Neutrophil (primary cell): ENCODE results near the gene HOGA1.

Experiments used
- H3K27ac ChIP-seq: fragments of 200-600 bp; sonication (generic); 2 replicates; pipeline ENCODE4 v1.5.1; 2016; ENCODE audit warnings: mild to moderate bottlenecking, moderate library complexity
- H3K27me3 ChIP-seq: fragments of 200-600 bp; sonication (generic); 2 replicates; pipeline ENCODE4 v1.6.0; 2016; ENCODE audit warnings: mild to moderate bottlenecking
- H3K36me3 ChIP-seq: fragments of 200-600 bp; sonication (generic); 2 replicates; pipeline ENCODE4 v1.5.1; 2017
- H3K4me1 ChIP-seq, 2 experiments: fragments of 200-600 bp in 1 of 2; sonication (generic) in 1 of 2; 1 replicate in 1 of 2; 2 replicates in 1 of 2; pipeline versions ENCODE4 v1.5.1 to v1.6.1; 2013 to 2016; ENCODE audit warnings: low read depth in 1 of 2, low read length in 1 of 2, mild to moderate bottlenecking in 1 of 2, moderate library complexity in 1 of 2; ENCODE audit not compliant: control insufficient read depth in 1 of 2, insufficient read depth in 1 of 2
- H3K4me3 ChIP-seq, 2 experiments: fragments of 200-600 bp in 1 of 2; sonication (generic) in 1 of 2; 1 replicate in 1 of 2; 2 replicates in 1 of 2; pipeline ENCODE4 v1.5.1; 2013 to 2016; ENCODE audit warnings: low read depth in 1 of 2, low read length in 1 of 2, mild to moderate bottlenecking in 1 of 2, moderate library complexity in 1 of 2
- H3K9me3 ChIP-seq: fragments of 200-600 bp; sonication (generic); 2 replicates; pipeline ENCODE4 v1.5.1; 2016
- TF ChIP-seq, protein P1 (sequence below): fragments of 200-600 bp; sonication (generic); IDR thresholded peaks from 2 replicates; pipeline ENCODE4 v1.5.1; 2016; ENCODE audit warnings: antibody characterized with exemption

Gene HOGA1

DNA sequence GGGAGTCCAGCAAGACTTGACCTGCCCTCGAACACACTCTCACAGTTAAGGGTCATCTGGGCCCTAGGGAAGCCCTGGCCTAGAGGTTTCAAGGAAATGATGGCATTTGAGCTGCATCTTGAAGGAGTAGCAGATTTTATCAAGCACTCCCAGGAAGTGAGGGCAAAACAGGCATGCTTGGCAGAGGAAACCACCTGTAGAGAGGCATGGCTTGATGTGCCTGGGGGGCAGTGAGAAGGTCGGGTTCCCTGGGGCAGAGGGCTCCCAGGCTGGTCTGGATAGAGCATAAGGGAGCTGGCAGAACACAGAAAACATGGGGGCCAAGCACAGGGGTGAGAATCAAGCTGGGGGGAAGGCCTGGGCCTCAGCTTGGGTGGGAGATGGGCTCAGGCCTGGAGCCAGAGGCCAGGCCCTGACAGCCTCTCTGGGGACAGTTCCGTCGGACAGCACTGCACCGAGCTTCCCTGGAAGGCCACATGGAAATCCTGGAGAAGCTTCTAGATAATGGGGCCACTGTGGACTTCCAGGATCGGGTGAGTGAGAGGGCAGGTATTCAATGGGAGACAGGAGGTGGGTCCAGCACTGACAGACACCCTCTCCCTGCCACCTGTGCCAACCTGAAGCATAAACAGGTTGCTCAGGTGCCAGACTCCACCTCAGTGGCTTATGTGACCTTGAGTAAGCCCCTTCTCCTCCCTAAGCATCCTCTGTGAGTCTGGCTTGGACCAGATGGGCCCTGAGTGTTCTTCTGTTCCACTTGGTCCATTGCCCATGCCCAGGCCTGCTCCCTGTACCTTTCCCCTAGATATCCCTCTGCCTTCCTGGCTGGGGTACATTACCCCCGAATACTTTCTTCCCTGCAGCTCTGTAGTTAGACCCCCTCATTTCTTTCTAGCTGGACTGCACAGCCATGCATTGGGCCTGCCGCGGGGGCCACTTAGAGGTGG, 3.5 kb upstream of the HOGA1 start:
- TF ChIP-seq, protein P1, sequence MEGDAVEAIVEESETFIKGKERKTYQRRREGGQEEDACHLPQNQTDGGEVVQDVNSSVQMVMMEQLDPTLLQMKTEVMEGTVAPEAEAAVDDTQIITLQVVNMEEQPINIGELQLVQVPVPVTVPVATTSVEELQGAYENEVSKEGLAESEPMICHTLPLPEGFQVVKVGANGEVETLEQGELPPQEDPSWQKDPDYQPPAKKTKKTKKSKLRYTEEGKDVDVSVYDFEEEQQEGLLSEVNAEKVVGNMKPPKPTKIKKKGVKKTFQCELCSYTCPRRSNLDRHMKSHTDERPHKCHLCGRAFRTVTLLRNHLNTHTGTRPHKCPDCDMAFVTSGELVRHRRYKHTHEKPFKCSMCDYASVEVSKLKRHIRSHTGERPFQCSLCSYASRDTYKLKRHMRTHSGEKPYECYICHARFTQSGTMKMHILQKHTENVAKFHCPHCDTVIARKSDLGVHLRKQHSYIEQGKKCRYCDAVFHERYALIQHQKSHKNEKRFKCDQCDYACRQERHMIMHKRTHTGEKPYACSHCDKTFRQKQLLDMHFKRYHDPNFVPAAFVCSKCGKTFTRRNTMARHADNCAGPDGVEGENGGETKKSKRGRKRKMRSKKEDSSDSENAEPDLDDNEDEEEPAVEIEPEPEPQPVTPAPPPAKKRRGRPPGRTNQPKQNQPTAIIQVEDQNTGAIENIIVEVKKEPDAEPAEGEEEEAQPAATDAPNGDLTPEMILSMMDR, result no peak
- Histone ChIP-seq H3K36me3 (no peaks in the 10 kb centered on the region), H3K4me1 (no peaks in the 10 kb centered on the region), H3K9me3 (no peaks in the 10 kb centered on the region), H3K27ac (no peak overlapping the region), H3K4me3 (no peak overlapping the region), H3K27me3 (peaks cover 15% of the 10 kb centered on the region)

DNA sequence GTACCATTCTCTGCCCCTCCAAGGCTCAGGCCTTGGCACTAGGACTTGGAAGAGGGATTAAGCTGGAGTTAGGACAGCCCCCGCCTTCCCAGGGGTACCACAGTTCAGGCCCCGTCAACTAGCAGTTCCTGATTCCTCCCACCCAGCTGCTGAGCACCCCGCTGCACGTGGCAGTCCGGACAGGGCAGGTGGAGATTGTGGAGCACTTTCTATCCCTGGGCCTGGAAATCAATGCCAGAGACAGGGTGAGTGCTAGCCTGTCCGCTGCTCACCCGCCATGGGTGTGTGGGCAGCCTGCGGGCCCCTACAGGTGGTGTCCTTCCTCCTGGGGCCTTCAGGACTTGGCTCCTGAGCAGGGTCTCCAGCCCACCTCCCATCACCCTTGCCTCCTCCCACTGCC, 2.0 kb upstream of the HOGA1 start:
- H3K4me3 ChIP-seq, result no peak overlapping the region
- peaks cover 15% of the 10 kb centered on the region for H3K27me3 ChIP-seq
- H3K36me3 ChIP-seq, result no peaks in the 10 kb centered on the region
- no peaks in the 10 kb centered on the region for H3K4me1 ChIP-seq
- H3K9me3 ChIP-seq, result no peaks in the 10 kb centered on the region
- TF ChIP-seq, protein P1, result no peak
- no peak overlapping the region for H3K27ac ChIP-seq

DNA sequence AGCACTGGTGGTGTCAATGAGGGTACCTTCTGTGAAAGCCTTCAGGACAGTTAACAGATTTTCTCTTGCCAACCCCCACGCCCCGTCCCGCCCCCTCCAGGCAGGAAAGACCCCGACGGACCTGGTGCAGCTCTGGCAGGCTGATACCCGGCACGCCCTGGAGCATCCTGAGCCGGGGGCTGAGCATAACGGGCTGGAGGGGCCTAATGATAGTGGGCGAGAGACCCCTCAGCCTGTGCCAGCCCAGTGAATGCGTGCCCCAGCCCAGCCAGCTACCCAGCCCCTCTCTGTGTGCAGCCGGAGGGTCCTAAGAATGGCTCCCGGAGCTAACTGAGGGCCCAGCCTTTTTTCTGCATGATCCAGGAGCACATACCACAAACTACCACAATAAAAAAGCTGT, 713 bp upstream of the HOGA1 start:
- TF ChIP-seq, protein P1, result no peak
- Histone ChIP-seq H3K9me3 (no peaks in the 10 kb centered on the region), H3K4me1 (no peaks in the 10 kb centered on the region), H3K27me3 (peaks cover 3% of the 10 kb centered on the region), H3K4me3 (no peak overlapping the region), H3K36me3 (no peaks in the 10 kb centered on the region), H3K27ac (no peak overlapping the region)

DNA sequence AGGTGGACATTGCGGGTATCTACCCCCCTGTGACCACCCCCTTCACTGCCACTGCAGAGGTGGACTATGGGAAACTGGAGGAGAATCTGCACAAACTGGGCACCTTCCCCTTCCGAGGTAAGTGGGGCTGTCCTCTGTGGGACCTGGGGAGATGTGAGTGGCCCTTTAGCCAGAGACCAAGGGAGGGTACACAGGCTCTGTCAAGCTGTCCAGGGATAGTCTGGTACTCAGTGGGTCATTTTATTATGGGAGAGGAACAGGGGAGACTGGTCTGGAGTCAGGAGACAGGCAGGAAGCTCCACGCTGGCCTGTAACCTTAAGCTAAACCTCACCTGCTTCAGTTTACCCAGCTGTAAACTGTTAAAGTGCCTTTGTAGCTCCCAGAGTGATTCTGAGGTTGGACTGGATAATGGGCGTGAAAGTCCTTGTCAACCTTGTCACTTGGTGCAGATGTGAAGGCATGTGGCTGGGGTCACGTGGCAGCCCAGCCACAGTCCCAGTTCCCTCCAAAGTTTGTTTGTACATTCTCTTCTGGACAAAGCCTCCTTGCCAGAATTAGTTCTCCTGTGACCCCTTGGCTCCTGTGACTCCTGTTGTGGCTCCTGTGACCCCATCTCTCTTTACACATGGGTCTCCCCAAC, 729 bp downstream of the HOGA1 start:
- no peaks in the 10 kb centered on the region for H3K36me3 ChIP-seq
- H3K27ac ChIP-seq, result no peak overlapping the region
- no peak overlapping the region for H3K4me3 ChIP-seq
- H3K27me3 ChIP-seq, result no peaks in the 10 kb centered on the region
- TF ChIP-seq, protein P1, result no peak
- H3K9me3 ChIP-seq, result no peaks in the 10 kb centered on the region
- H3K4me1 ChIP-seq, result no peaks in the 10 kb centered on the region

DNA sequence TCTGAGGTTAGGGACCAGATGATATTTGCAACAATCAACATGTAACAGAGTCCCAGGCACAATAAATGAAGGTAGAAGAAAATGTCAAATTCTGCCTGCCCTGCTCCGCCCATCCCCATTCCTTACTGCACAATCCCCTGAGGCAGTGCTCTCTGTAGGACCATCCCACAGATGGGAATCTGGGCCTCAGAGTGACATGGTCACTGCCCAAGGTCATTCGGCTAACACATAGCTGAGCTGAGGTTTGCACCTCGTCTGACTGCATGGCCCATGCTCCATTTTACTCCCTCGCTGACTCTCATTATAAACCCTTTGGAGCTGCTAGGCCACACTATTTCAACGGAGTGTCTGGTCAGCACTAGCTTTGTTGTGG, 1.2 kb downstream of the HOGA1 start:
- no peaks in the 10 kb centered on the region for H3K36me3 ChIP-seq
- TF ChIP-seq, protein P1, result no peak
- no peak overlapping the region for H3K27ac ChIP-seq
- no peaks in the 10 kb centered on the region for H3K9me3 ChIP-seq
- H3K27me3 ChIP-seq, result no peaks in the 10 kb centered on the region
- no peaks in the 10 kb centered on the region for H3K4me1 ChIP-seq
- no peak overlapping the region for H3K4me3 ChIP-seq
